OCI-M2 (cell line): ENCODE measurements around the gene TREH.
"Not testable (repeated sequence)": the region's sequence is repeated elsewhere in the genome, so short reads cannot be mapped to it uniquely, and the experiment has no call there.

Experiments used
- DNase-seq: peaks from one replicate; lab custom pipeline; 2025; ENCODE audit not compliant: unreplicated experiment; lab: John Stamatoyannopoulos, UW

Gene TREH

DNA sequence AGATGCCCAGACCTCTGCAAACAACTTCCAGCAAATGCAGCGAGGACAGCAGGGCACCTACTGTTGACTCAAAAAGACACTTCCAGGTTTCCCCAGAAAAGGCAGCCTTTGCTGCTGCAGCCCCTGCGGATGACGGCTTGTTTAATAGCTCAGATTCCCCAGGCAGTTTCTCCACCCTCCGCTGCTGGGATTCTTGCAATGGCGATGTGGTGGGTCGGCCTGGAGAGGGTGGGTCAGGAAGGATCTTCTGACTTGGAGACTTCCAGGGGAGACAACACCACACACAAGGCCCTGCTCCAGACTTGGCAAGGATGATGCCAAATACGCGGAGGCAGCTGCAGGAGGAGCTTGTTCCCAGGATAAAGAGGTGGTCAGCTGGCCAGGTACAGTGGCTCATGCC lies 17.9 kb upstream of the TREH start:
- DNase-seq, result no peak

DNA sequence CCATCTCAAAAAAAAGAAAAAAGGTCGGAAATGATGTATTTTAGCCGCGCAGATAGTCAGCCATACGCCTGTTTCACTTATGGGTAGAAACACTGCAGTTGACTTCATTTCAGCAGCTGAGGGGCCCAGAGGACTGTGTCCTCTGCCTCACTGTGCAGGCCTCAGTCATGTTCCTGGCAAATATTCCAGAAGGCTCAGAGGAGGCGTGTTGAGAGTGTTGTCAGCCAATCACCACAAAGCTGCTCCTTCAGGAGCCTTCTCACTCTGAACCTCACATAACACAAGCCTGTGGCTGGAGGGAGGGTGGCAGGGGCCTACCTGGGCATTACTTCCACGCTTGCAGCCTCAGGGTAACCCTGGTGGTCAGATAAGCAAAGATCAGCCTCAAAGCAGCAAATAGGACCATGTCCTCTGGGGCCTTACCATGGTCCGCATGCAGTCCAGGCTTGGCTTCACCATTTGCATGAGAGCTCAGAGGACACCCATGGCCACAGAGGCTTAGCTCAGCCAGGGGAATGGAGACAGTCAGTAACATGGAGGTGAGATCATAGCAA lies 17.3 kb upstream of the TREH start:
- no peak for DNase-seq

DNA sequence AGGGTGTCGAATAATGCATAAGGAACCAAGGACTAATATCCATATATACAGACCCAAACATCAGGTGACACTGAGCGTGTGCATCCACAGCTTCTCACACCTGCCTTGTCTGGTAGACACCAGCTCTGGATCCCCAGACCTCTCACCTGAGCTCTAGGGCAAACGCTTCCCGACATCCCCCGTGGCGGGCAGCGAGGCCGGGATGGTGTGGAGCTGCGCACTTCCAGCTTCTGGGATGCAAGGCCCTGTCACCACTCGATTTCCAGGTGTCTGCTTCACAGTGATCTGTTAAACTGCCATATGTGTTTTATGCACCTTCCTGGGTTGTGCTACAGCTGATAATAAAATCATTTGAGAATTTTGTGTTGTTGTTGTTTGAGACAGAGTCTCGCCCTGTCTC lies 15.3 kb upstream of the TREH start:
- DNase-seq, result no peak

DNA sequence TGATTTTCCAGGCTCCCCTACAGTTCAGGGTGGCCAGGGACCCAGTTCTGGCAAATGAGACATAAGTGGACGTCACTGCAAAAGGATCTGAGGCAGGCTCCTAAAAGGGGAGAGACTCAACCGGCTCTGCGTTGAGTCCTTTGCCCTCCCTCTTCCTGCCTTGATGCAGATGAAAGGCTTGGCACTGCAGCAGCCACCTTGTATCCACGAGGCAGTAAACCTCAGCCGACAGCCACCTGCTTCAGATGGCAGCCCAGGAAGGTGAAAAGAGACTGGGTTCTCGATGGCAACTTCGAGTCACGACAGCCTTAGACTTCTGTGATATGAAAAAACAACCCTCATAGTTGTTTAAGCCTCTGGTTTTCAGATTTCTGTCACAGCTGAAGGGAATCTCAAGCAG lies 14.7 kb upstream of the TREH start:
- no peak for DNase-seq

DNA sequence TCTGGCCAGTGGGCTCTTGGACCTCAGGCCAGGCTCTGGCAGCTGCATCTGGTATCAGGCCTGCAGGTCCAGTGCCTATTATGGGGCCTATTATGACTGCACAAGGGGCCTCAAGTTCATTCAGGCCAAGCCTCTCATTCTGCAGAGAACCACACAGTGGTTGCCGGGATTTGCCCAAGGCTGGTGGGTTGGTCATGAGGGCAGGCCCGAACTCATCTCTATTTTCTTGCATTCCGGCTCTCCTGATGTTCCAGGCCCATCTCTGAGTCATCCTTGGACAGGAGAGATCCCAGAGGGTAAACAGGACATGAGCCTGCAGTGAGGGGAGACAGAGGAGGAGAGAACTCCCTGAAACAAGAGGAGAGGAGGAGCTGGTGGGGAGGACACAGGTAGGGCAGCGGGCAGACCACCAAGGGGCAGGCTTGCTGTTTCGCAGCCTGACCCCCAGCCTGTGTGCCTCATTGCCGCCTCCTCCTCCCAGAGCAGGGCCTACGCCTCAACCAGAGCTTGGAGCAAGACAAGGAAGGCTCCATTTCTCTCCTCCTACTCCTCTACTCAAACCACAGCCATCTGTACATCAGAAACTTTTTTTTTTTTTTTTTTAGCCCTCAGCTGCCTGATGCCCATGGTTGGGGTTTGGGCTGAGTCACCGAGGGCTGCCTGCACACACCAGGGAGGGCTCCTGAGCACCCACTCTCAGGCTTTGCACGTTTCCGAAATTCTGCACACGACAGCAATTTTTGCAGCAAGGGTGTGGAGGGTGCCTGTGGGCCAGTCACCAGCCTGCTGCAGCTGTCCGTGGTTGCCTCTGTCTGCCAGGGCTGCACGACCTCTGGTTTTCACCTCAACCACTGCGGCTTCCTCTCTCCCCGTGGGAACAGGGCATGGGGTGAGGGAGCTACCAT lies 12.7 kb upstream of the TREH start:
- no peak for DNase-seq

DNA sequence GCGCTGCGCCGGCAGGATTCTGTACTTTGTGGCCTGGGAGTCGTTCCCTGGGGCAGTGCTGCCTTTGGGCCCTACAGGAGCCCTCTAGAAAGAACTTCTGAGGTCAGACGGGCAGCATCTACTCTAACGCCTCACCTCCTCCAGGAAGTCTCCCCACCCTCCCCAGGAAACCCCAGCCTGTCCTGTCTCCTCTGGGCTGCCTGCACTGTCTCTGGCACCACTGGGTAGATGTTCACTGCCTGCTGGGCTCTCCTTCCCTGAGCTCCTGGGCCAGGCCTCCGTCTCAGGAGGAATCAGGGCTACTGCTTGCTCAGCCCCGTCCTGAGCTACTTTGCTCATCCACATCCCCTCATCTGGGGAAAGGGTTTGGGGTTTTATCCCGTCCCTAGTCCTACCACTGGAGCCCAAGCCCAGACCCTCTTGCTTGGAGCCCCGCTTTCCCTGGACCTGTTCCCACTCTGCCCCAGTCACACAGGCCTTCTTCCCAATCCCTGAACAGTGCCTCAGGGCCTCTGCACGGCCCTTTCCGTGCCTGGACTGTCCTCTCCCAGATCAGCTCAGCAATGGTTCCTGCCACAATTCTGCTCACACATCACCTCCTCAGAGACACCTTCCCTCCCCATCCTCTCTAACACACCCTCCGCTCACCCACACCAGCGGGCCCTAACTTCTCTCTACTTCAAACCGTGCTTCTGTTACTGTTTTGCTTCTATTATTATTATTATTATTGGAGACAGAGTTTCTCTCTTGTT lies 11.3 kb upstream of the TREH start:
- DNase-seq, result no peak

DNA sequence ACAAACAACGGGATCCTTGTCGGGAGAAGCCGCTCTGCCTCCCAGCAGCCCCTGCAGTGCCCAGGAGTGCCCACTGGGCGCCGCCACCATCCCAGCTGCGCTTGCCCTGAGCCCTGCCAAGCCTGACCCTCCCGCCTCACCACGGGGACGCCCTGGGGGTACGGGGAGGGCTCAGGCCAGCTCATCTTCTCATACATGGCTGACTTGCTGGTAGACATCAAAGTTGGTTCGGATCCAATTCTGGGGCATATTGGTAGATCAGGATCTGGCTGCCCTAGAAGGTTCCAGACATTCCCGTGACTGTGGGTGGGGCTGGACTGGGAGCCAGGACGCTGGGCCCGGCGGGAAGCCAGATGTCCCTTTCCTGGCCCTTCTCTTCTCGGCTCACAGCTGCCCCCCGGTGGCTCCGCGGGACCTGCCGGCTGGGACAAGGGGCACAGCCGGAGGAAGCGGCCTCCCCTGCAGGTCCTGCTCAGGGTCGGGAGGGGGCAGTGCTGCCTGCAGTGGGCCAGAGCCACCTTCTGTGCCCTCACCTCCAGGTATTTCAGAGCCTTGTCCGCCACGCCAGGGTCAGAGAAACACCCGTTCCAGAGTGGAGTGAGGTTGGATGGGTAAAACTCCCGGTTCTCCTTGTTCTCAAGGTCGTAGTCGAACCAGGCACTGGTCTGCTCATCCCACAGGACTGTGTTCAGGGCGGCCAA lies 10.6 kb upstream of the TREH start:
- DNase-seq, result peak; percentile 3

DNA sequence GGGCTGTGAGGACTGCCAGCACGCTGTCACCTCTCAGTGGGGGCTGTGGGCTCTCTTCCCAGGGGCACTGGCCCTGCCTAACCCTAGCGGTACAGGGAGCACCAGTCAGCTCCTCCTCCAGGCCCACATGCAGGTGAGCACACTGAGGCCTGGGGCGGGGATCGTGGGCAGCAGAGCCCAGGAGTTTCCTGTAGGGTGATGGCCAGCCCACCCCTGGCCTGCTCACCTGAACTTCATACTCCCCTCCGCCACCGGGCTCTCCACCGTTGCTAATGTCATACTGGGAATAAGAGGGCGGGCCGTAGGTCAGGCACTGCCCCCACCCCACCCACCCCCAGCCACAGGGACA lies 10.0 kb upstream of the TREH start:
- DNase-seq, result no peak

DNA sequence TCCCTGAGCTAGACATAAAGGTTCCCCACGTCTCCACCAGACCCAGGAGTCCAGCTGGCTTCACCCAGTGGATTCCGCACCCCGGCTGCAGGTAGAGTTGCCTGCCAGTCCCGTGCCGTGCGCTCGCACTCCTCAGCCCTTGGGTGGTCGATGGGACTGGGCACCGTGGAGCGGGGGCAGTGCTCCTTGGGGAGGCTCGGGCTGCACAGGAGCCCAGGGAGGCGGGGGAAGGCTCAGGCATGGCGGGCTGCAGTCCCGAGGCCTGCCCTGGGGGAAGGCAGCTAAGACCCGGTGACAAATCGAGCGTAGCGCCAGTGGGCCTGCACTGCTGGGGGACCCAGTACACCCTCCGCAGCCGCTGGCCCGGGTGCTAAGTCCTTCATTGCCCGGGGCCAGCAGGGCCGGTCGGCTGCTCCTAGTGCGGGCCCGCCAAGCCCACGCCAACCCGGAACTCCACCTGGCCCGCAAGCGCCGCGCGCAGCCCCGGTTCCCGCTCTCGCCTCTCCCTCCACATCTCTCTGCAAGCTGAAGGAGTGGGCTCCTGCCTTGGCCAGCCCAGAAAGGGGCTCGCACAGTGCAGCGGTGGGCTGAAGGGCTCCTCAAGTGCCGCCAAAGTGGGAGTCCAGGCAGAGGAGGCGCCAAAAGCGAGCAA lies 9.5 kb upstream of the TREH start:
- no peak for DNase-seq

DNA sequence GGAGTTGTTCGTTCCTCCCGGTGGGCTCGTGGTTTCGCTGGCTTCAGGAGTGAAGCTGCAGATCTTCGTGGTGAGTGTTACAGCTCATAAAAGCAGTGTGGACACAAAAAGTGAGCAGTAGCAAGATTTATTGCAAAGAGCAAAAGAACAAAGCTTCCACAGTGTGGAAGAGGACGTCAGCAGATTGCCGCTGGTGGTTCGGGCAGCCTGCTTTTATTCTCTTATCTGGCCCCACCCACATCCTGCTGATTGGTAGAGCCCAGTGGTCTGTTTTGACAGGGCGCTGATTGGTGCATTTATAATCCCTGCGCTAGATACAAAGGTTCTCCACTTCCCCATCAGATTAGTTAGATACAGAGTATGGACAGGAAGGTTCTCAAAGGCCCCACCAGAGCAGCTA lies 8.9 kb upstream of the TREH start:
- not testable (repeated sequence) for DNase-seq

DNA sequence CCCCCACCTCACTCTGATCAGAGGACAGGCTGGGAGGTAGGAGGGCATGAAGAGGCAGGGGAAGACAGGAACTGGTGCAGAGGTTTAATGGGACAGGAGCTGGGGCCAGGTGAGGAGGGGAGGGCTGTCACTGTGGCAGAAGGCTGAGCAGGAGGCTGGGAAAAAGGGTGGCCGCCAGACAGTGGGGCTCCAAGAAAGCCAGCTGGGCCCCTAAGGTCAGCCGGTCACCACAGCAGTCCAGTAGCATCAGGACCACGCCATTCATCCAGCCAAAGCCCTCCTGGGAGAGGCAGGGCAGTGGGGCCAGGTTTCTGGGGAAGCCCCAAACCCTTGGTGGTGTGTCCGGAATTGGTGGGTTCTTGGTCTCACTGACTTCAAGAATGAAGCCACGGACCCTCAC lies 8.5 kb upstream of the TREH start:
- DNase-seq, result no peak

DNA sequence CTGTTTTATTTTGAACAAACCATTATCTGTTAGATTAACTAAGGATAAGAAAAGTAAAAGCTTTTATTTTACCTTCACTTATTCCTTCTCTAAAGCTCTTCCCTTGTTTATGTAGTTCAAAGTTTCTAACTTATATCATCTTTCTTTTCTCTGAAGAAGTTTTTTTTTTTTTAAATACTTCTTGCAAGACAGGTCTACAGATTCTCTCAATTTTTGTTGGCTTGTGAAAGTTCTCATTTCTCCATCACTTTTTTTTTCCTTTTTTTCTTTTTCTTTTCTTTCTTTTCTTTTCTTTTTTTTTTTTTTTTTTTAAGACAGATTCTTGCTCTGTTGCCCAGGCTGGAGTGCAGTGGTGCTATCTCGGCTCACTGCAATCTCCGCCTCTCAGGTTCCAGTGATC lies 4.7 kb upstream of the TREH start:
- DNase-seq, result no peak

DNA sequence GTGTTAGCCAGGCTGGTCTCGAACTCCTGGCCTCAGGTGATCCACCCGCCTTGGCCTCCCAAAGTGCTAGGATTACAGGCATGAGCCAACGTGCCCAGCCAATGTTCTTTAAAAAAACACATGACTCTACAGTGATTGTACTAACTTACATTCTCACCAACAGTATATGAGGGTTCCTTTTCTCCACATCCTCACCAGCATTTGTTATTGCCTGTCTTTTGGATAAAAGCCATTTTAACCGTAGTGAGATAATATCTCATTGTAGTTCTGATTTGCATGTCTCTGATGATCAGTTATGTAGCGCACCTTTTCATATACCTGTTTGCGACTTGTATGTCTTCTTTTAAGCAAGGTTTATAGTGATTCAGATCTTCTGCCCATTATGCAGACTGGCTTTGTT lies 3.5 kb upstream of the TREH start:
- not testable (repeated sequence) for DNase-seq

DNA sequence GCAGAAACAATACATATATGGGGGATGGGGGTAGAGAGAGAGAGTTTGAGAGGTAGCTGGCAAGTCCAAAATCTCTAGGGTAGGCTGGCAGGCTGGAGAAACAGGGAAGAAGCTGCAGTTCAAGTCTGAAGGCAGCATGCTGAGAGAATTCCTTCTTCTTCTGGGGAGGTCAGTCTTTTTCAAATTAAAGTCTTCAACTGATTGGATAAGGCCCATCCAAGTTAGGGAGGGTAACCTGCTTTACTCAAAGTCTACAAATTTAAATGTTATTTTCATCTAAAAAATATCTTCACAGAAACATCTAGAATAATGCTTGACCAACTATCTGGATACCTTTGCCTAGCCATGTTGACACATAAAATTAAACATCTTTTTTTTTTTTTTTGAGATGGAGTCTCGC lies 2.9 kb upstream of the TREH start:
- DNase-seq, result no peak

DNA sequence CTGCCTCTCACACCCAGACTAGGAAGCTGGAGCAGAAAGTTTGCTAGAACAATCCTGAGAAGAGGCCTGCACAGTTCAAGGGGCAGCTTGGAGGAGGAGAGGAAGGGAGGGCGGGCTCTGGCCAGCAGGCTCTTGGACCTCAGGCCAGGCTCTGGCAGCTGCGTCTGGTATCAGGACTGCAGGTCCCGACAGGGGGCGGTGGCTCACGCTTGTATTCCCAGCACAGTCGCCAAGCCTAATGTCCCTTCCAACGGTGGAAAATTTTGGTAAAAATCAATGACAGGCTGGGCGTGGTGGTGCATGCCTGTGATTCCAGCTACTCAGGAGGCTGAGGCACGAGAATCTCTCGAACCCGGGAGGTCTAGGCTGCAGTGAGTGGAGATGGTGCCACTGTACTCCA lies 542 bp downstream of the TREH start:
- not testable (repeated sequence) for DNase-seq

DNA sequence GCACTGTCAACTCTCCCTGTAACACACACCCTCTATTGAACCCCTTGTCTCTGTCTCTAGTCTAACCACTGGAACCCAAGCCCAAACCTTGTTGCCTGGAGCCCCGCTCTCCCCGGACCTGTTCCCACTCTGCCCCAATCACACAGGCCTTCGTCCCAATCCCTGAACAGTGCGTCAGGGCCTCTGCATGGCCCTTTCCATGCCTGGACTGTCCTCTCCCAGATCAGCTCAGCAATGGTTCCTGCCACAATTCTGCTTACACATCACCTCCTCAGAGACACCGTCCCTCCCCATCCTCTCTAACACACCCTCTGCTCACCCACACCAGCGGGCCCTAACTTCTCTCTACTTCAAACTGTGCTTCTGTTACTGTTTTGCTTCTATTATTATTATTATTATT lies 1.5 kb downstream of the TREH start:
- no peak for DNase-seq

DNA sequence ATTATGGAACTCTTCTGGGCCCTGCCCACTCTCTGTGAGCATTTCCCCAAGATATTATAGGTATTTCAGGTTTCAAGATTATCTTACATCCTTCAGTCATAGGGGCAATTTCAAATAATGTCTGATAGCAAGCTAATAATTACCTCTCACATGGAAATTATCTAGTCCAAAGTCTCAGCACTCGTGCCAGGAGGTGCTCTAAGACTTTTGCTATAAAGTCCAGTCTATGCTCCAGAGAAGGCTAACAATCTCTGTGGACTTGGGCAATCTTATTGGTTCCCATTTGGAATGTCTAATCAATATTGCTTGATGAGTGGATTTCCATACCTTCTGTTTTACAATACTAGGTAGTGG lies 5.4 kb downstream of the TREH start:
- DNase-seq, result no peak

DNA sequence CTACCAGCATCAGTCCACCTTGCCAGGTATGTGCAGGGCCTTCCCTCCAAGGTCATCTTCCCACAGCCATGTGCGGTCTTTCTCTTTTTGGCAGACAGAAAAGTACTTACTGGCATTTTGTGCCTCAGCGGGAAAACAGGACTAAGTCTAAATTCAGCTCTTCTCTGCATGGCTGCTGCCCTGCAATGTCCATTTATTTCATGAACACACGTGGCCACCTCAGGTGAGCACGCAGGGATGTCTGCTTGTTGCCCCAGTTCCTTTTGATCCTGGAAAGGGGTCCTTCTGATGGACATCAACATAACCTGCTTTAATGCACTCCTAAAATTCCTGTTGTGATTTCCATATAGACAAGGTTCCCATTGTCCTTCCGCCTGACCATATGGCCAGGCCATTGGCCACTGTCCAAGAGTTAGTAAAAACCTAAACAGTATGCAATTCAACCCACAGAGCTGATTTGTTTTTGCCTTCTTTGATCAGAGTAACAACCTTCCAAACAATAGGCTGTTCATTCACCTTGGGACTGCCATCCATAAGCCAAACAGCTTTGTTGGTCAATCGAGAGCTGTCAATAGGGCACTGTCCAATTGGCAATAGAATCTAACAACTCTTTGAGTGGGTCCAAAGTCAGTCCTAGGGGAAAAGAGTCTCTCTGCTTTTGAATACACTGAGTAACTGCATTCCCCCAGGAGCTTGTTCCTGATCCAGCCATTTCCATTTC lies 5.9 kb downstream of the TREH start:
- no peak for DNase-seq

DNA sequence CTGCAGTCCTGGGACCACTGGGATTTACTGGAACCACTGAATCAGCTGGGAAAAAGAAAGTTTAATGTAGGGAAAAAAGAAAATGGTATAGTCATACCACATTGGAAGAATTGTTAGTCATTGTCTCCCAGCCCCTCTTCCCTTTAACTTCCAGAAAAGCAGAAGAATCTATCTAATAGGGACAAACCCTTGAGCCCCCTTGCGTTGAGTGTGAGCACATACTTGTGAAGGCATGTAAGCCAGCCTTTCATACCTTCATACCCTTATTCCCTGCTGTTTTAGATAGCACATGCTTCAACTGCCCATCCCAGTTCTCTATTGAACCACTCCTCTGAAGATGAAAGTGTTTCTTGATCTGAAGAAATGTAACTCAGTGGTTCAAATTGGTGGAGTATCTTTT lies 6.6 kb downstream of the TREH start:
- no peak for DNase-seq

DNA sequence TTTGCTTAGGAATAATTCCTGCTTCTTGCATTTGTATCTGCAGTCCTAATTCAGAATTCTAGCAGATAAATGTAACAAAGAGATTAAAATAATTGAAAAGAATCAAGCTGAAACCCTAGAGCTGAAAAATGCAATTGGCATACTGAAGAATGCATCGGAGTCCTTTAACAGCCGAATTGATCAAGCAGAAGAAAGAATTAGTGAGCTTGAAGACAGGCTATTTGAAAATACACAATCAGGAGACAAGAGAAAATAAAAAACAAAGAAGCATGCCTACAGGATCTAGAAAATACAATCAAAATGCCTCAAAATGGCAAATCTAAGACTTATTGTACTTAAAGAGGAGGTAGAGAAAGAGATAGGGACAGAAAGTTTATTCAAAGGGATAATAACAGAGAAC lies 8.2 kb downstream of the TREH start:
- no peak for DNase-seq

DNA sequence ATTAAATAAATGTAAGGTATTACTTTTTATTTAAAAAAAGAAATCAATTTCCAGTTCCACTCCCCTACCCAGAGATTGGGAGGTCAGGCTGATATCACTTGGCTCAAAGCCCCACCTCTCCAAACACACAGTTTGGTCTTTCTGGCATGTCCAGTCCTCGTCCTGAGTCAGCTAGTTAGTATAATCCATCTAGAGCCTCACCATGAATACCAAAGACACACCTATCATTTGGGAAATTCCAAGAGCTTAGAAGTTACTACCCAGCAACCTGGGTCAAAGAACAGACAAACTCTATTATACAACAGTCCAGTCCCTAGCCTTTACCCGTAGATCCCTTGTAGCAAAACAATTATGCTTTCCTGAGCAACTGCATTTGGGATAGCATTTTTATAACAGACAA lies 9.4 kb downstream of the TREH start:
- no peak for DNase-seq
